ENCODE measurements around the gene PREX1. TPM values are rescaled to one million over a fixed set of nuclear protein-coding genes. Genes with fewer than 3 reads are reported as not detected.

Gene PREX1
- total RNA-seq, 1 donor from 2014 or later: 235 TPM

DNA sequence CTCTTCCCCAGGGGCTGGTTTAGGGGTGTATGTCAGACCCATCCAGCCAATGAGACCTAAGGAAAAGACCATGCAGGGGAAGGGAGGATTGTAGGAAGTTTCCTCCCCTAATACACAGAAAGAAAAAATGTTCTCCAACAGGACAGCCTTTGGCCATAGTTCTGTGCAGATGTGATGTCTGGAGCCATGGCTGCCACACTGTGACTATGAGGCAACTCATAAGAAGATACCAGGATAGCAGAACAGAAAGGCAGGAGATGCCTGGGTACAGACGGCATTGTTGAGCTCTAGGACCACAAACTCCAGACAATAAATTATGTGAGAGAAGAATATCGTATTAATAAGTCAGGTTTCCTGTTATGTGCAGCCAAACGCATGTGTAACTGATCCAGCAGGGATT, 156.7 kb downstream of the PREX1 start:
- TF ChIP-seq CTCF (IDR thresholded peaks at IDR 0.05; ENCODE audit: partially characterized antibody, unreplicated experiment): no peak
- no peak for DNase-seq
- peaks cover 25% of the 10 kb centered on the region for H3K4me1 Mint-ChIP-seq (ENCODE audit: low read depth, unreplicated experiment)
- no peak overlapping the region for H3K27ac Mint-ChIP-seq (ENCODE audit: unreplicated experiment)
- peaks cover 31% of the 10 kb centered on the region for H3K27me3 Mint-ChIP-seq (ENCODE audit: unreplicated experiment)
- H3K4me3 Mint-ChIP-seq (ENCODE audit: unreplicated experiment): no peak overlapping the region
- H3K36me3 Mint-ChIP-seq (ENCODE audit: unreplicated experiment): peaks cover 20% of the 10 kb centered on the region
- peaks cover 38% of the 10 kb centered on the region for H3K9me3 Mint-ChIP-seq (ENCODE audit: unreplicated experiment)

- H3K27me3 Mint-ChIP-seq (ENCODE audit: unreplicated experiment): peaks cover 28% of the 10 kb centered on the region
- H3K4me3 Mint-ChIP-seq (ENCODE audit: unreplicated experiment): no peak overlapping the region
- DNase-seq: no peak
- no peak overlapping the region for H3K27ac Mint-ChIP-seq (ENCODE audit: unreplicated experiment)
- H3K36me3 Mint-ChIP-seq (ENCODE audit: unreplicated experiment): peaks cover 15% of the 10 kb centered on the region
- peaks cover 34% of the 10 kb centered on the region for H3K9me3 Mint-ChIP-seq (ENCODE audit: unreplicated experiment)
- H3K4me1 Mint-ChIP-seq (ENCODE audit: low read depth, unreplicated experiment): peaks cover 18% of the 10 kb centered on the region
- no peak for TF ChIP-seq CTCF (IDR thresholded peaks at IDR 0.05; ENCODE audit: partially characterized antibody, unreplicated experiment)
These were observed 157.7 kb downstream of the PREX1 start for GRCh38 chr20:48669946-48670605.

GRCh38 chr20:48668451-48668946, 159.3 kb downstream of the PREX1 start:
- Mint-ChIP-seq H3K36me3 (ENCODE audit: unreplicated experiment) (peaks cover 11% of the 10 kb centered on the region), H3K27ac (ENCODE audit: unreplicated experiment) (peak overlapping the region; percentile 90), H3K9me3 (ENCODE audit: unreplicated experiment) (peaks cover 31% of the 10 kb centered on the region), H3K4me1 (ENCODE audit: low read depth, unreplicated experiment) (peaks cover 17% of the 10 kb centered on the region), H3K4me3 (ENCODE audit: unreplicated experiment) (no peak overlapping the region), H3K27me3 (ENCODE audit: unreplicated experiment) (peaks cover 31% of the 10 kb centered on the region)
- DNase-seq: peak; percentile 55
- TF ChIP-seq CTCF (IDR thresholded peaks at IDR 0.05; ENCODE audit: partially characterized antibody, unreplicated experiment): no peak

DNA sequence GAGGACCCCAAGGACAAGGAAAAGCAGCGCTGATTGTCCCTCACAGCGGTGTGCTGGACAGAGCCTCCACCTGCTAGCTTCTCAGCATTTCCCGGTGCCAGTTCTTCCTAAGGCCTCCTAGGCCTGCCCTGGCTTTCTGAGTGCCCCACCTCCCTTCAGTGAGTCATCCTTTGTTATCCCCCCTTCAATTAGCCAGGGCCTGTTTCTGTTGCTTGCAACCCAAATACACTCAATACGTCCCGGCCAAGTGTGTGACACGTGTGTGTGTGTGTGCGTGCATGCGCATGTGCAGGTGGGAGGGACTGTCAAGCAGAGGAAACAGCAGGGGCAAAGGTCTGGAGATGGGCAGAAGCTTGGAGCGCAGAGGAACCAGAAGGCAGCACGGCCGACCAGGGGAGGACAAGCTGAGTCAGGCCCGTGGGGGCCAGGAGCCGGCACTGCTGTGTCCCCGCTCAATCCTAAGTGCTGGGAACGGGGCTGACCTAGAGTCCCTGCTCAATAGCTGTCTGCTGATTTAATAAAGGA, 159.8 kb downstream of the PREX1 start:
- H3K4me1 Mint-ChIP-seq (ENCODE audit: low read depth, unreplicated experiment): peaks cover 13% of the 10 kb centered on the region
- H3K27me3 Mint-ChIP-seq (ENCODE audit: unreplicated experiment): peaks cover 28% of the 10 kb centered on the region
- H3K9me3 Mint-ChIP-seq (ENCODE audit: unreplicated experiment): peaks cover 31% of the 10 kb centered on the region
- TF ChIP-seq CTCF (IDR thresholded peaks at IDR 0.05; ENCODE audit: partially characterized antibody, unreplicated experiment): no peak
- peaks cover 11% of the 10 kb centered on the region for H3K36me3 Mint-ChIP-seq (ENCODE audit: unreplicated experiment)
- DNase-seq: peak; percentile 59
- peak overlapping the region; percentile 30 for H3K4me3 Mint-ChIP-seq (ENCODE audit: unreplicated experiment)
- H3K27ac Mint-ChIP-seq (ENCODE audit: unreplicated experiment): peak overlapping the region; percentile 90

GRCh38 chr20:48667481-48667880, 160.3 kb downstream of the PREX1 start:
- H3K4me3 Mint-ChIP-seq (ENCODE audit: unreplicated experiment): no peak overlapping the region
- no peak for DNase-seq
- H3K36me3 Mint-ChIP-seq (ENCODE audit: unreplicated experiment): peaks cover 11% of the 10 kb centered on the region
- peak overlapping the region; percentile 90 for H3K27ac Mint-ChIP-seq (ENCODE audit: unreplicated experiment)
- peaks cover 25% of the 10 kb centered on the region for H3K27me3 Mint-ChIP-seq (ENCODE audit: unreplicated experiment)
- peaks cover 13% of the 10 kb centered on the region for H3K4me1 Mint-ChIP-seq (ENCODE audit: low read depth, unreplicated experiment)
- TF ChIP-seq CTCF (IDR thresholded peaks at IDR 0.05; ENCODE audit: partially characterized antibody, unreplicated experiment): no peak
- H3K9me3 Mint-ChIP-seq (ENCODE audit: unreplicated experiment): peaks cover 28% of the 10 kb centered on the region
